Fibroblast of lung (primary cell): ENCODE data around the gene MID1.

Experiments used
- EZH2 ChIP-seq: IDR thresholded peaks from 2 replicates; pipeline ENCODE4 v1.5.1; 2012; ENCODE audit warnings: low read length, control low read depth, mild to moderate bottlenecking; ENCODE audit errors: missing control alignments
- TF ChIP-seq, protein P1 (sequence below), 2 donors: IDR thresholded peaks in 1 of 2; conservative IDR thresholded peaks in 1 of 2; 1 replicate in 1 of 2; 2 replicates in 1 of 2; pipeline ENCODE4 v1.5.1; 2011 to 2012; ENCODE audit warnings: low read length in 2 of 2, control low read depth in 1 of 2, inconsistent platforms in 1 of 2, low read depth in 1 of 2, mild to moderate bottlenecking in 1 of 2

DNA sequence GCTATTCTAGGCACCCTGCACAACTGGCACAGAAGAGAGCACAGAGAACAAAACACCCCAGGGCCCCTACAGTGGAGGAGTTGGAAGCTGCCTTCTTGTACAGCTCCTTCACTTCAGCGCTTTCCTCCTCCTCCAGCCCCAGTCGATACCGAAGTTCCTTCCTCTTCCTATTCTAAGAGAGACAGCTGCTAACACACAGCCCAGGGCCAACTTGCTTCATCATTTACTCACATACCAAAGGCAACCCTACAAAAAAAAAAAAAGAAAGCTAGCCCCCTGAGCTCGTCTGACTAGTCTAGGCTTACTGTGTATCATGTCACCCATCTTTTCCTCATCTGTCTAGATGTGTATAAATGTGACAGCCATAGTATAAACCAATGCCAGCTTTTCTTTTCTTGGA lies 64.5 kb downstream of the MID1 start:
- TF ChIP-seq, protein P1, sequence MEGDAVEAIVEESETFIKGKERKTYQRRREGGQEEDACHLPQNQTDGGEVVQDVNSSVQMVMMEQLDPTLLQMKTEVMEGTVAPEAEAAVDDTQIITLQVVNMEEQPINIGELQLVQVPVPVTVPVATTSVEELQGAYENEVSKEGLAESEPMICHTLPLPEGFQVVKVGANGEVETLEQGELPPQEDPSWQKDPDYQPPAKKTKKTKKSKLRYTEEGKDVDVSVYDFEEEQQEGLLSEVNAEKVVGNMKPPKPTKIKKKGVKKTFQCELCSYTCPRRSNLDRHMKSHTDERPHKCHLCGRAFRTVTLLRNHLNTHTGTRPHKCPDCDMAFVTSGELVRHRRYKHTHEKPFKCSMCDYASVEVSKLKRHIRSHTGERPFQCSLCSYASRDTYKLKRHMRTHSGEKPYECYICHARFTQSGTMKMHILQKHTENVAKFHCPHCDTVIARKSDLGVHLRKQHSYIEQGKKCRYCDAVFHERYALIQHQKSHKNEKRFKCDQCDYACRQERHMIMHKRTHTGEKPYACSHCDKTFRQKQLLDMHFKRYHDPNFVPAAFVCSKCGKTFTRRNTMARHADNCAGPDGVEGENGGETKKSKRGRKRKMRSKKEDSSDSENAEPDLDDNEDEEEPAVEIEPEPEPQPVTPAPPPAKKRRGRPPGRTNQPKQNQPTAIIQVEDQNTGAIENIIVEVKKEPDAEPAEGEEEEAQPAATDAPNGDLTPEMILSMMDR (conservative IDR thresholded peaks at IDR 0.05 in 1 of 2, IDR thresholded peaks at IDR 0.05 in 1 of 2; ENCODE audit: low read depth in 1 of 2, low read length in 2 of 2) = no peak
- no peak for TF ChIP-seq EZH2
